ENCODE results near the gene SAMSN1.

The SAMSN1 gene

DNA sequence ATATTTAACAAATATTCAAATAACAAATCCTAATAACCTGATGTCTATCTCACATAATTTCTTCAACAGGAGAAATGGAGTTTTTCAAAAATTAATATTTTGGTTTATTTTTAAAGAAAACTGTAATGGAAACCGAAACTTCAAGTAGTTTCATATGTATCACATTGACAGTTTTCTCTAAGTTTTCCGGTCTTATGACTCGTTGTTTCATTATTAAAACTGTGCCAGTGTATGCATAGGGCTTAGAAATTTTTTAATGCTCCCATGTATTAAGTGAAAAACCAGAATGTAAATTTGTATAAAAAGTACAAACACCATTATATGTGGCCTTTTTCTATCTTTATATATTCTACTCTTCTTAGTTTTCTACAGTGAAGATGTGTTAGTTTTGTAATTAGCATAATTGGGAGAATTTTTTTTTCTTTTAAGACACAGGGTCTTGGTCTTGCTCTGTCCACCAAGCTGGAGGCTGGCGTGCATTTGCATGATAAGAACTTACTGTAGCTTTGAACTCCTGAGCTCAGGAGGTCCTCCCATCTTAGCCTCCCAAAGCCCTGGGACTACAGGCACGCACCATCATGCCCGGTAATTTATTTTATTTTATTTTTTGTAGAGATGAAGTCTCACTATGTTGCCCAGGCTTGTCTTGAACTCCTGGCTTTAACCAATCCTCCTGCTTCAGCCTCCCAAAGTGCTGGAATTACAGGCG, 43.9 kb upstream of the SAMSN1 start:
- H3K27ac ChIP-seq, result no peak overlapping the region
- TF ChIP-seq ZFX (IDR thresholded peaks at IDR 0.05), result no peak
- TF ChIP-seq, protein P1, sequence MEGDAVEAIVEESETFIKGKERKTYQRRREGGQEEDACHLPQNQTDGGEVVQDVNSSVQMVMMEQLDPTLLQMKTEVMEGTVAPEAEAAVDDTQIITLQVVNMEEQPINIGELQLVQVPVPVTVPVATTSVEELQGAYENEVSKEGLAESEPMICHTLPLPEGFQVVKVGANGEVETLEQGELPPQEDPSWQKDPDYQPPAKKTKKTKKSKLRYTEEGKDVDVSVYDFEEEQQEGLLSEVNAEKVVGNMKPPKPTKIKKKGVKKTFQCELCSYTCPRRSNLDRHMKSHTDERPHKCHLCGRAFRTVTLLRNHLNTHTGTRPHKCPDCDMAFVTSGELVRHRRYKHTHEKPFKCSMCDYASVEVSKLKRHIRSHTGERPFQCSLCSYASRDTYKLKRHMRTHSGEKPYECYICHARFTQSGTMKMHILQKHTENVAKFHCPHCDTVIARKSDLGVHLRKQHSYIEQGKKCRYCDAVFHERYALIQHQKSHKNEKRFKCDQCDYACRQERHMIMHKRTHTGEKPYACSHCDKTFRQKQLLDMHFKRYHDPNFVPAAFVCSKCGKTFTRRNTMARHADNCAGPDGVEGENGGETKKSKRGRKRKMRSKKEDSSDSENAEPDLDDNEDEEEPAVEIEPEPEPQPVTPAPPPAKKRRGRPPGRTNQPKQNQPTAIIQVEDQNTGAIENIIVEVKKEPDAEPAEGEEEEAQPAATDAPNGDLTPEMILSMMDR (conservative IDR thresholded peaks at IDR 0.05), result no peak

DNA sequence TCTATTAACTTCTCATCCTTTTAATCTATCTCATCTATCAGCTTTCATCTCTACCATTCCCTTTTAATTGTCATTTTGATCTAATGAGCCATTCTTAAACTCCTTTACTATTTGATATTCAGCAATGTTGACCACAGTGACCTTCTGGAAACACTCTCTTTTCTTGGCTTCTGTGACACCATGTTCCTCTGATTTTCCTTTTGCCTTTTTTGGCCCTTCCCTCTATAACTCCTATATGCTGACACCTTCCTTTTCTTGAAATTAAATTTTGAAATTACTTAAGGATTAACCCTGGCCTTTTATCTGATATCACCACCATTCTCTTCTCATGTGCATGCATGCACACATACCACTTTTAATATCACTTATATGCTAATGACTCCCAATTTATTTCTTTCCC, 41.2 kb upstream of the SAMSN1 start:
- H3K27ac ChIP-seq, result no peak overlapping the region
- TF ChIP-seq ZFX (IDR thresholded peaks at IDR 0.05), result no peak
- TF ChIP-seq, protein P1 (conservative IDR thresholded peaks at IDR 0.05), result no peak

DNA sequence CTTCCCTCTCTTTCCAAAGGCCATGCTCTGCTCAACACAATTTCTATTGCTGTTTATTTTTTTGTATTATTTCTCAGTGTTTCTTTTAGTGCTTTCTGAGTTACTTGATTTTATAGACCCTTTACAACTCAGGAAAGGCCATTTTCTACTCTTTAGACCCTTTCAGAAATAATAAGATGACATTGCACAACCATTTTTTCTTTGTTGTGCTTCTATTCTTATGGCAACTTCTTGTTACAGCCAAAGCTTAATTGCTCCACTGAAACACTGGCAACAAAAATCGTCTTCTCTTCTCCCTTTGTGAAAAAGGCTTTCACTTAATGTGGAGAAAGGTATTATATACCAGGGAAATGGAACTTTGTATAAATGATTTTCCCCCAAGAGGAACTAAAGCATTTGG, 39.0 kb upstream of the SAMSN1 start:
- no peak overlapping the region for H3K27ac ChIP-seq

DNA sequence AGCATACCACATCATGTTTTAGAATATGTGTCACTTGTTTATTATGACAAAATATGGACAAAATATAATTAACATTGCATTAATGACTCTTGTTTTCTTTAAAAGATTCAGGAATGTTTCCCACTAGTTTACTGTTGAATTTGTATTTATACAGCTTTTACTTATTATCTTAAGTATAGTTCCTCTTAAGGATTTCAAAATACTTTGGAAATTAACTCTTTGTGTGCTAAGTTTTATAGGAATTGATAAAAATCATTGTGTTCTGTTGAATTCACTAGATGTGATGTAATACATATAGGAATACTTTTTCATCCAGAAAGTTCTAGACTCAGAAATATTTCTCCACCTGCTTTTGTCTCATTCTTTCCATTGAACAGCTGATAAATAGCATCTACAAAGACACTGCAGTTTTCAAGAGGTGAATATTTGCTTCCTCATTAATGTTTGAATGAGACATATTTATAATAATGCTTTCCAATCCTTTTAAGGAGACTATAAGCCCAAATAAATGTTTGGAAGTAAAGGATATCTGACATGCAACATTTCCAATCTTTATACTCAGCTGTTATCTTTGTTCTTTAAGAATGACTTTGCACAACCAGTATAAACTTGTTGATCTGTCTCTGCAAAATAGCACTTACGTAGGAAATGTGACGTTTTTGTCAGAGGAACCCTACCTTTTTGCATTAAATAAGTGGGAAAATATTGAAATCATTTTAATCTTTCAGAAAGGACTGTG, 38.4 kb upstream of the SAMSN1 start:
- H3K27ac ChIP-seq, result no peak overlapping the region
- TF ChIP-seq, protein P1 (conservative IDR thresholded peaks at IDR 0.05), result no peak
- TF ChIP-seq ZFX (IDR thresholded peaks at IDR 0.05), result no peak

More for the DNA sequence above, 39.0 kb upstream of the SAMSN1 start:
- TF ChIP-seq ZFX (IDR thresholded peaks at IDR 0.05), result no peak
- TF ChIP-seq, protein P1 (conservative IDR thresholded peaks at IDR 0.05), result no peak

DNA sequence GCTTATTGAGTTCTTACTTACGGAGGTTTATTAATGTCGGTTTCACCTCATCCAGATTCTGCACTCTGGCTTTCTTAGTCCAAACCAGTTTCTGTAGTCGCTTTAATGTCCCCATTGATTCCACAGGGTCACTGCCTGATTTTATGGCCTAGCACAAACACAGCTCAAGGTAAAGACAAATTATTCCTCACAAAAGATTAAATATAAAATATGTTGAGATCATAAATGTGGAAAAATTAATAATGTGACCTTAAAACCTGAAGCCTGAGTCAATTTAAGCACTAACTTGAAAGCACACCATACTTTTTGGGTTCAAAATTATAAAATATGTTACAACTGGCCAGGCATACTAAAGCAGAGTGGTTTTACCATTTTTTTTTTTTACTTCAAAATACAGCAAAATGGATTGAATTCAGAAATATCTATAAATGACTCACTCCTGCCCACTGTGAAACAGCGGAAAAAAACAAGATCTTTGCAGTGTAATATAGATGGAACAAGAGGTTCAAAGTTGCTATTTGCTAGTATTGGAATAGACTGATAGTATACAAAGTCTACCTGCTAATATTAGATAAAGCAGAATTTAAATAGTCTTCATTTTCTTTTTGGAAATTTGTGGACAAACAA, 37.6 kb upstream of the SAMSN1 start:
- no peak overlapping the region for H3K27ac ChIP-seq
- TF ChIP-seq, protein P1 (conservative IDR thresholded peaks at IDR 0.05), result no peak
- no peak for TF ChIP-seq ZFX (IDR thresholded peaks at IDR 0.05)

DNA sequence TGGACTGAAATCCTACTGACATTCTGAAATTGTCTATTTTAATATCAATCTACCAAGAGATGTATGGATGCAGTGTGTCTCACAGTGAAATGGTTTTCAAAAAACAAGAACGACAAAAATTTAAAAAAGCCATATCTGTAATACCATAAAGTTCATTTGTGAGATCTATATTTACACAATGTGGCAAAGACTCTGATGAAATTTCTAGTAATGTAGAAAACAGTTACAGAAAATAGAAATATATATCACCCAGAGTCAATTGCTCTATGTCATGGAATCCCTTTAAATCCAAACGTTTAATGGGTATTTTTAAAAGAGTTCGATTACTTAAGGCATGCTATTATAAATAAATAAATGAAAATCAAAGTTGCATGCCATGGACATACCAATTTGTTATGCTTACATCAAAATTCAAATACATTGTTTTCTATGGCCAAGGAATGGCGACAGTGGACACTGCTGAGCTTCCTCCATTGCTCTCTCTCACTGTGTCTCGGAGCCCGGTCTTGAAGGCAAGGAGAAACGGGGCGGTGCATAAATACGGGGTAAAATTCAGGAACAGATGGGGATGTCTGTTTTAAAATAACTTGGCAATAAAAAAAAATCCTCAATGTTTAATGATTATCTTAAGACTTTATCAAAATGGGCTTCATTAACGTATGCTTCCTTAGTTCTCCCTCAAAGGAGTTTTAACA, 37.0 kb upstream of the SAMSN1 start:
- no peak for TF ChIP-seq ZFX (IDR thresholded peaks at IDR 0.05)
- TF ChIP-seq, protein P1 (conservative IDR thresholded peaks at IDR 0.05), result no peak
- no peak overlapping the region for H3K27ac ChIP-seq

All from C4-2B (cell line).